ENCODE results near the gene IGFBP5.

DNA sequence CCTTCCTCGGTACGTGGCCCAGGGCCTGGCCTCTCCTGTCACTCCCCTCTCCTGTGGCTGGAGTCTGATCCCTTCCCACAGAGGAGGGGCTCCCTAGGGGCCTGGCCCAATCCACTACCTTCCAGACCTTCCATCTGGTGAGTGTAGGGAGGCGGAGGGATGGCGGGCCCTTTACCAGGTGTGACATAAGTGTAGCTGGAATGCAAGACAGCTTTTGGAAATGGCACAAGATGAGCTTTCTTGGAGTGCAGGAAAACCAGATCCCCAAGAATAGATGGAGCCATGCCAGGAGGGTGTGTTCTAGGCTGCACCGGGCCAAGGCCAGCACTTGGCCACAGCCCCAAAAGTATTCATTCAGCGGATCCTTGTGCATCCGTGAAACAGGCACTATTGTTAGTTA lies 30.1 kb downstream of the IGFBP5 start:
- no peak for TF ChIP-seq CREM (IDR thresholded peaks at IDR 0.05; ENCODE audit: low read depth)
- TF ChIP-seq, protein P1, sequence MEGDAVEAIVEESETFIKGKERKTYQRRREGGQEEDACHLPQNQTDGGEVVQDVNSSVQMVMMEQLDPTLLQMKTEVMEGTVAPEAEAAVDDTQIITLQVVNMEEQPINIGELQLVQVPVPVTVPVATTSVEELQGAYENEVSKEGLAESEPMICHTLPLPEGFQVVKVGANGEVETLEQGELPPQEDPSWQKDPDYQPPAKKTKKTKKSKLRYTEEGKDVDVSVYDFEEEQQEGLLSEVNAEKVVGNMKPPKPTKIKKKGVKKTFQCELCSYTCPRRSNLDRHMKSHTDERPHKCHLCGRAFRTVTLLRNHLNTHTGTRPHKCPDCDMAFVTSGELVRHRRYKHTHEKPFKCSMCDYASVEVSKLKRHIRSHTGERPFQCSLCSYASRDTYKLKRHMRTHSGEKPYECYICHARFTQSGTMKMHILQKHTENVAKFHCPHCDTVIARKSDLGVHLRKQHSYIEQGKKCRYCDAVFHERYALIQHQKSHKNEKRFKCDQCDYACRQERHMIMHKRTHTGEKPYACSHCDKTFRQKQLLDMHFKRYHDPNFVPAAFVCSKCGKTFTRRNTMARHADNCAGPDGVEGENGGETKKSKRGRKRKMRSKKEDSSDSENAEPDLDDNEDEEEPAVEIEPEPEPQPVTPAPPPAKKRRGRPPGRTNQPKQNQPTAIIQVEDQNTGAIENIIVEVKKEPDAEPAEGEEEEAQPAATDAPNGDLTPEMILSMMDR (IDR thresholded peaks at IDR 0.05 in 2 of 3, conservative IDR thresholded peaks at IDR 0.05 in 1 of 3; ENCODE audit: control insufficient read depth in 2 of 3, extremely low read depth in 1 of 3, insufficient read depth in 1 of 3, low read depth in 3 of 3, low read length in 3 of 3) = no peak
- TF ChIP-seq POU2F2 (IDR thresholded peaks at IDR 0.05; ENCODE audit: borderline replicate concordance, low read depth, low read length) = no peak
- no peak for TF ChIP-seq PRDM15 (CRISPR knock-in tag; IDR thresholded peaks at IDR 0.05)
- TF ChIP-seq EZH2 (IDR thresholded peaks at IDR 0.05; ENCODE audit: borderline replicate concordance, control insufficient read depth, low read depth, low read length) = no peak
- TF ChIP-seq TCF7 (IDR thresholded peaks at IDR 0.05; ENCODE audit: borderline replicate concordance) = no peak

Data from GM12878 (cell line).